ENCODE data around the gene MPST. TPM values are rescaled to one million over a fixed set of nuclear protein-coding genes. Genes with fewer than 3 reads are reported as not detected.

The MPST gene
- total and polyA plus RNA-seq, 8 donors: 41.4 to 63.1 (median 55.6) TPM

DNA sequence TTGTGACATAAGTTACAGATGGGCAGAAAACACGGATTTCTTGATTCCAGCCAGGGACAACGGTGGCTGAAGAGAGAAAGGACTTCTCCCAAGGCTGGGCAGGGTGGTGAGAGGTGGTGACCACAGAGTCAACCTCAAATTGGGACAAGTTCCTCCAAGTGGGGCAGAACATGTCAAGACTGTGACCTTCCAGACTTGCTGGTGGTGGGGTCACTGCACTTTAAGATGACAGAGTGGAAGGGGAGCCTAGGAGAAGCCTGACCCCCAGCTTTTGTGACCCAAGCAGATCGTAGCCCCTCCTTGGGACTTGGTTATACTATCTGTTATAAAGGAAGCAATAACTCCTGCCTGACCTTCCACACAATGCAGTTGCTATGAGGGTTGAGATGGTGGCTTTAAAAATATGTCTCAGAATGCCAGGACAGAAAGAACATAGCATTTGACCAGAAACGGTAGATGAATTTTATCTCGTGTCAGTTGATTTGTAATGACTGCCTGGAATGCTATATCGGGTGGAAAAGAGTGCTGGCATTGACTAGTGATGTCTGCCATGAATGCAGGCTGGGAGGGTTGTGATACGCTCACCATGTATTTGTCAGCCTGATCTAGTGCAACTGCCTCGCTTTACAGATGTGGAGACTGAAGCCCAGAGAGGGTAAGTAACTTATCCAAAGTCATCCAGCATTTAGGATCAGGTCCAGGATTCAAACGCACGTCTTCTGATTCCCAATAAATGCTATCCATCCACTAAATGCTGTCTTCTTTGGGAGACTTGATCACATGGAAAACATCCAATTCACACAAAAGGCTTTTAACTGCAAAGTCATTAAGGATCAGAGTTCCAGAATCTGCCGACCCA is 18.6 kb upstream of the MPST start:
- TF ChIP-seq CTCF (IDR thresholded peaks at IDR 0.05): no peak
- no peaks in the 10 kb centered on the region for H3K4me1 ChIP-seq
- ATAC-seq: no peak

DNA sequence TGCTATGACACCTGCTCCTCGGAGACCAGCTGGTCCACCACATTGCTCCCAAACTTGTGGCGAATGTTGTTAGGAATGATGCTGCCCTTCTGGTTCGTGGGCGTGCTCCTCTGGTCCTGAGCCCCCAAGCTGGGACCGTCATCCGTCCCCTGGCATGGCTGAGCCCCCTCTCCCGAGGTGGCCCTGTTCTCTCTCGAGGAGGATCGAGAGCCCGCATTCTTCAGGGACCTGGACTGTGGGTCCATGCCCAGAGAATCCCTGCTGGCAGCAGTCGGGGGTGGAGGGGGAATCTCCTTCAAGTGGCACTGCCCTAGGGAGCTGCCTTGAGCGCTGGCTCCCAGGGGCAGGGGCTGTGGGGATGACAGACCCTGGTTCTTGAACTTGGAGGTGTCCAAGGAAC is 17.7 kb upstream of the MPST start:
- Histone ChIP-seq H3K4me3 (no peak overlapping the region), H3K27me3 (no peaks in the 10 kb centered on the region), H3K4me1 (no peaks in the 10 kb centered on the region), H3K27ac (no peak overlapping the region), H3K9me3 (no peaks in the 10 kb centered on the region), H3K36me3 (no peaks in the 10 kb centered on the region)
- intact Hi-C loops (cut with DNase I): no loop called here
- DNase-seq (no peak), ATAC-seq (no peak)
- no peak for TF ChIP-seq CTCF (IDR thresholded peaks at IDR 0.05)

More for the DNA sequence above, 18.6 kb upstream of the MPST start:
- Histone ChIP-seq H3K4me3 (no peak overlapping the region), H3K27me3 (no peaks in the 10 kb centered on the region), H3K9me3 (no peaks in the 10 kb centered on the region), H3K36me3 (no peaks in the 10 kb centered on the region), H3K27ac (no peak overlapping the region)
- intact Hi-C loops (cut with DNase I): no loop called here
- no peak for DNase-seq

DNA sequence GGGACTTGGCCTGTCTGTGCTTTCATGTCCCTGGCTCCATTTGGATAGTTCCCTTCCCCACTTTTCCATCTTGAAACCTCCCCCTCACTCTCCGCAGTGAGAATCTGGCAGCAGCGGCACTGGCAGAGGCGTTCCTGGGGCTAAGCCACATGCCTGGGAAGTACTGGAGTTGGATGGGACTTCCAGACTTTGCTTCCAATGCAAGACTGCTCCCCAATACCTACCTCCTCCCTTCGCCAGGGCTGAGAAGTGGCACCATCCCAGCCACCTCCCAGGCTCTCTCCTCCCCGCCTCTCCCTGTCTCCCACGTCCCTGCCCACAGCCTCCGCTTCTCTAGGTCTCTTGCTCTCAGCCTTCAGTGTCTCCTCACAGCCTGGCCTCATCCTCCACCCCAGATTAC is 16.9 kb upstream of the MPST start:
- DNase-seq (no peak), ATAC-seq (no peak)
- H3K9me3 ChIP-seq: no peaks in the 10 kb centered on the region
- no peak overlapping the region for H3K27ac ChIP-seq
- H3K4me1 ChIP-seq: peaks cover 0 to 3% of the 10 kb centered on the region in 2 donors
- TF ChIP-seq CTCF (IDR thresholded peaks at IDR 0.05): no peak
- intact Hi-C loops (cut with DNase I): no loop called here
- no peaks in the 10 kb centered on the region for H3K36me3 ChIP-seq
- H3K4me3 ChIP-seq: no peak overlapping the region
- H3K27me3 ChIP-seq: no peaks in the 10 kb centered on the region

DNA sequence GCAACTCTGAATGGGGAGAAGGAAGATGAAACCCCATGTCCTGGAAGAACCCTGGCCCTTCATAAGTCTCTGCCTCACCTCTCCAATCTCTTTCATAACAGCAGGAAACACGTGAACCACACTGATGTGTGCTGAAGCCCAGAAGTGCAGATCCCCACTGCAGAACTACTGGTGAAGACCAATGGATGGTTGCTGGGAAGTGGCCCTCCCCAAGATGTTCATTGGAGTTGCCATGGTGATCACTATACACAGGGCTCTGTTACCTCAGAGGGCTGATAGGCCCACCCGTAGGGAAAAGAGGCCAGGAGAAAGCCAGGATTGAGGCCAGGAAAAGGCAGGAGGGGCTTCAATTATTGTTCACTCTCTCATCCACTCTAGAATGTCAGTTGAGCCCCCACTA is 11.9 kb upstream of the MPST start:
- intact Hi-C loops (cut with DNase I): no loop called here
- Histone ChIP-seq H3K36me3 (no peaks in the 10 kb centered on the region), H3K4me3 (no peak overlapping the region), H3K27ac (no peak overlapping the region), H3K27me3 (no peaks in the 10 kb centered on the region), H3K4me1 (peaks cover 0 to 16% of the 10 kb centered on the region in 2 donors), H3K9me3 (no peaks in the 10 kb centered on the region)
- TF ChIP-seq CTCF (IDR thresholded peaks at IDR 0.05): no peak
- DNase-seq (no peak), ATAC-seq (no peak)

DNA sequence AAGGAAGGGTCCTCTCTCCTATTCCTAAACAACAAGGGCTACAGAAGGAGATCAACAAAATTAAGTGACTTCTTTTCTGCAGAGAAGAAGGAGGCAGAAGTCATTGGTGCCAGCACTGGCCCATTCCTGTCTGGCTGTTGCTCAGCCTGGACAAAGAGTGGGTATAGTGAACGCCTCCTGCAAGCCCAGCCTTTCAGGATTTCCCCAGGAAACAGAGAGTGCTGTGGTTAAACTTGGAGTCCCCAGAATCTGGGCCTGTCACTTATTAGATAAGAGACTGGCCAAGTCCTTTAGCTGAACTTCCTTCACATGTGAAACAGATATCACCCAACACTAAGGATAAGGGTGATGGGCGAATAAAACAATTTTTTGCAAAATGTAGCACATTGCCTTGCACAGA is 11.2 kb upstream of the MPST start:
- Histone ChIP-seq H3K36me3 (no peaks in the 10 kb centered on the region), H3K4me3 (no peak overlapping the region), H3K4me1 (peaks cover 0 to 18% of the 10 kb centered on the region in 2 donors), H3K27me3 (no peaks in the 10 kb centered on the region), H3K27ac (no peak overlapping the region), H3K9me3 (no peaks in the 10 kb centered on the region)
- ATAC-seq (no peak), DNase-seq (no peak)
- intact Hi-C loops (cut with DNase I): no loop called here
- TF ChIP-seq CTCF (IDR thresholded peaks at IDR 0.05): no peak
